Measurements from ENCODE around the gene COP1. TPM values are rescaled to one million over a fixed set of nuclear protein-coding genes. Genes with fewer than 3 reads are reported as not detected.

COP1 gene
- total RNA-seq, 1 experiment from 2014 or later = 36.0 TPM

DNA sequence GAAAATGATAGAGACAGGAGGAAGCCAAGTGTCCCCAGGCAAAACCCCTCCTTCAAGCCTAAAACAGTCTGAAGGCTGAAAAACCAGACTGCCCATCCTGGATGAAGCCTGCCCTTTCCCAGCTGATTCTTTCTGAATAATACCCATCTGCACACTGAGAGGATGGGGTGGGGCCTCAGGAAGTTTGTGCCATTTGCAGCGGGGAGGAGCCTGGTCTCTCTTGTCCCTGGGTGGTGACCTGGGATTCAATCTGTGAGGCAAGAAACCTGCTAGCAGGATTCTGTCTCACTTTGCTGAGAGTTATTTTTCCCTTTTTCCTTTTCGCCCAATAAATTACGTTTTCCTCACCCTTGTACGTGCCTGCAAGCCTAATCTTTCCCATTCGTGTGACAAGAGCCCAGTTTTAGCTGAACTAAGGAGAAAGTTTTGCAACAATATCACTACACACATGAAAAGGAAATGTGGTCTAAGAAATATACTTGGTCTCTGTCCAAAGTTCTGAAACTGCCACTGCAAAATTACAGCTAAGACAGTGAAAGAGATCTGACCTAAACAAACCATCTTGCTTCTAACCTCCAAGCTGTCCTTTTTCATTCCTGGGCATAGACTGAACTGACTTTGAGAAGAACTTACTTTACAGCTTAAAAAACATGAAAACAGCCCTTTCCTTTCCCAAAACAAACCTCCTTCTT is 105.0 kb downstream of the COP1 start:
- TF ChIP-seq MLX (CRISPR knock-in tag; IDR thresholded peaks at IDR 0.05) = no peak
- no peak for TF ChIP-seq PRRX2 (CRISPR knock-in tag; IDR thresholded peaks at IDR 0.05)
- TF ChIP-seq, protein P1, sequence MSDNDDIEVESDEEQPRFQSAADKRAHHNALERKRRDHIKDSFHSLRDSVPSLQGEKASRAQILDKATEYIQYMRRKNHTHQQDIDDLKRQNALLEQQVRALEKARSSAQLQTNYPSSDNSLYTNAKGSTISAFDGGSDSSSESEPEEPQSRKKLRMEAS (CRISPR knock-in tag; IDR thresholded peaks at IDR 0.05) = no peak
- no peak for TF ChIP-seq RORB (CRISPR knock-in tag; IDR thresholded peaks at IDR 0.05)
- no peak for TF ChIP-seq RELA (CRISPR knock-in tag; IDR thresholded peaks at IDR 0.05; ENCODE audit: borderline replicate concordance)
- TF ChIP-seq ATF2 (CRISPR knock-in tag; IDR thresholded peaks at IDR 0.05; ENCODE audit: borderline replicate concordance, low read depth) = no peak
- TF ChIP-seq MYBL2 (CRISPR knock-in tag; IDR thresholded peaks at IDR 0.05) = no peak
- TF ChIP-seq NFATC4 (CRISPR knock-in tag; IDR thresholded peaks at IDR 0.05) = no peak
- TF ChIP-seq, protein P2, sequence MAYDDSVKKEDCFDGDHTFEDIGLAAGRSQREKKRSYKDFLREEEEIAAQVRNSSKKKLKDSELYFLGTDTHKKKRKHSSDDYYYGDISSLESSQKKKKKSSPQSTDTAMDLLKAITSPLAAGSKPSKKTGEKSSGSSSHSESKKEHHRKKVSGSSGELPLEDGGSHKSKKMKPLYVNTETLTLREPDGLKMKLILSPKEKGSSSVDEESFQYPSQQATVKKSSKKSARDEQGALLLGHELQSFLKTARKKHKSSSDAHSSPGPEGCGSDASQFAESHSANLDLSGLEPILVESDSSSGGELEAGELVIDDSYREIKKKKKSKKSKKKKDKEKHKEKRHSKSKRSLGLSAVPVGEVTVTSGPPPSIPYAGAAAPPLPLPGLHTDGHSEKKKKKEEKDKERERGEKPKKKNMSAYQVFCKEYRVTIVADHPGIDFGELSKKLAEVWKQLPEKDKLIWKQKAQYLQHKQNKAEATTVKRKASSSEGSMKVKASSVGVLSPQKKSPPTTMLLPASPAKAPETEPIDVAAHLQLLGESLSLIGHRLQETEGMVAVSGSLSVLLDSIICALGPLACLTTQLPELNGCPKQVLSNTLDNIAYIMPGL (CRISPR knock-in tag; IDR thresholded peaks at IDR 0.05) = no peak
- no peak for TF ChIP-seq SMAD4 (CRISPR knock-in tag; IDR thresholded peaks at IDR 0.05)
- TF ChIP-seq JUN (CRISPR knock-in tag; IDR thresholded peaks at IDR 0.05) = no peak
- no peak for TF ChIP-seq IRF1 (CRISPR knock-in tag; IDR thresholded peaks at IDR 0.05)
- TF ChIP-seq ZNF423 (CRISPR knock-in tag; IDR thresholded peaks at IDR 0.05) = no peak
- TF ChIP-seq ZBTB43 (CRISPR knock-in tag; IDR thresholded peaks at IDR 0.05) = no peak
- TF ChIP-seq USF1 (CRISPR knock-in tag; IDR thresholded peaks at IDR 0.05) = no peak
- TF ChIP-seq ZBTB21 (CRISPR knock-in tag; IDR thresholded peaks at IDR 0.05; ENCODE audit: borderline replicate concordance) = no peak
- no peak for TF ChIP-seq ZNF232 (CRISPR knock-in tag; IDR thresholded peaks at IDR 0.05)
- TF ChIP-seq IRF2 (CRISPR knock-in tag; IDR thresholded peaks at IDR 0.05; ENCODE audit: borderline replicate concordance, low read depth) = no peak
- Mint-ChIP-seq H3K4me1 (peaks cover 11% of the 10 kb centered on the region), H3K36me3 (peaks cover 51% of the 10 kb centered on the region), H3K27me3 (ENCODE audit: low read depth) (peaks cover 3% of the 10 kb centered on the region; the same call in 1 of the 2 replicates), H3K27ac (no peak overlapping the region), H3K4me3 (no peak overlapping the region), H3K9me3 (peaks cover 42% of the 10 kb centered on the region)
- POLR2A ChIA-PET = no interaction called here
- DNase-seq (ENCODE audit: low spot score) = no peak
- ATAC-seq = no peak
- CTCF ChIA-PET = no interaction called here

DNA sequence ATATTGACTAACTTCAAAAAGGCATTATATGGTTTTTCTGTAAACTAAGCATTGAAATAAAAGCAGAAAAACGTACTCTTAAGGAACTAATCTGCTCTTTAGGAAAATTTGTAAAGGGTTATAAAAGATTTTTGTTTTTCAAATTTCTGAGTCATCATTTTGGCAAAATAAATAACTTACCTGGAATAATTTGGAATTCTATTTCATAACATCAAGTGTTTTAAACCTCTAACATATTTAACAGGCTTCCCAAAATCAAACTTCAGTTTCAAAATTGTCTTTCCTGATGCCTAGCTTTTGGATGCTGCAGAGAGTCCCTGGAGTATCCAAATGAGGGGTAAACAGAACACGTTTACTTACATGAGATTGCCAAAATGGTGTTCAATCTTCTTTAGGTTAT is 108.5 kb downstream of the COP1 start:
- Mint-ChIP-seq H3K27me3 (ENCODE audit: low read depth) (peaks cover 3% of the 10 kb centered on the region; the same call in 1 of the 2 replicates), H3K4me1 (peaks cover 11% of the 10 kb centered on the region), H3K36me3 (peaks cover 69% of the 10 kb centered on the region), H3K4me3 (no peak overlapping the region), H3K27ac (no peak overlapping the region), H3K9me3 (peaks cover 50% of the 10 kb centered on the region)
- ChIA-PET CTCF (no interaction called here), POLR2A (no interaction called here)
- ATAC-seq (no peak), DNase-seq (ENCODE audit: low spot score) (no peak)
- TF ChIP-seq, protein P3, sequence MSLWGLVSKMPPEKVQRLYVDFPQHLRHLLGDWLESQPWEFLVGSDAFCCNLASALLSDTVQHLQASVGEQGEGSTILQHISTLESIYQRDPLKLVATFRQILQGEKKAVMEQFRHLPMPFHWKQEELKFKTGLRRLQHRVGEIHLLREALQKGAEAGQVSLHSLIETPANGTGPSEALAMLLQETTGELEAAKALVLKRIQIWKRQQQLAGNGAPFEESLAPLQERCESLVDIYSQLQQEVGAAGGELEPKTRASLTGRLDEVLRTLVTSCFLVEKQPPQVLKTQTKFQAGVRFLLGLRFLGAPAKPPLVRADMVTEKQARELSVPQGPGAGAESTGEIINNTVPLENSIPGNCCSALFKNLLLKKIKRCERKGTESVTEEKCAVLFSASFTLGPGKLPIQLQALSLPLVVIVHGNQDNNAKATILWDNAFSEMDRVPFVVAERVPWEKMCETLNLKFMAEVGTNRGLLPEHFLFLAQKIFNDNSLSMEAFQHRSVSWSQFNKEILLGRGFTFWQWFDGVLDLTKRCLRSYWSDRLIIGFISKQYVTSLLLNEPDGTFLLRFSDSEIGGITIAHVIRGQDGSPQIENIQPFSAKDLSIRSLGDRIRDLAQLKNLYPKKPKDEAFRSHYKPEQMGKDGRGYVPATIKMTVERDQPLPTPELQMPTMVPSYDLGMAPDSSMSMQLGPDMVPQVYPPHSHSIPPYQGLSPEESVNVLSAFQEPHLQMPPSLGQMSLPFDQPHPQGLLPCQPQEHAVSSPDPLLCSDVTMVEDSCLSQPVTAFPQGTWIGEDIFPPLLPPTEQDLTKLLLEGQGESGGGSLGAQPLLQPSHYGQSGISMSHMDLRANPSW (CRISPR knock-in tag; conservative IDR thresholded peaks at IDR 0.05; ENCODE audit: low read depth) = no peak
- no peak for TF ChIP-seq ZNF532 (CRISPR knock-in tag; IDR thresholded peaks at IDR 0.05; ENCODE audit: borderline replicate concordance)
